HG03139 (cell line): Measurements from ENCODE around the gene TBP.

Experiments used
- ATAC-seq: cut with Tn5 transposase; IDR thresholded peaks from one replicate; pipeline ENCODE4 v1.9.1; 2021; ENCODE audit not compliant: unreplicated experiment

Gene TBP

DNA sequence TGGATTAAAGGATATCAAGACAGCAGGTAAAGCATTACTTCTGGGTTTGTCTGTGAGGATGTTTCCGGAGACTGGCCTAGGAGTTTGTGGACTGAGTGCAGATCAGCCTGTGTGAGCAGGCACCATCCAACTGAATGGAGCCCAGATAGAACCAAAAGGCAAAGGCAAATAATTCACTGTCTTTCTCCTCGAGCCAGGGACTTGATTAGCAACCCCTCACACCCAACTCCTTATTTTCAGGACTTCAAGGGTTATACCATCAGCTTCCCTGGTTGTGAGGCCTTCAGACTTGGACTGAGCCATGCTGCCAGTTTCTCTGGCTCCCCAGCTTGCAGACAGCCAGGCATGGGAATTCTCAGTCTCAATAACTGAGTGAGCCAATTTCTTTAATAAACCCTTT is 20.4 kb upstream of the TBP start:
- no peak for ATAC-seq

GRCh38 chr6:170535004-170535403 is 19.2 kb upstream of the TBP start:
- no peak for ATAC-seq

DNA sequence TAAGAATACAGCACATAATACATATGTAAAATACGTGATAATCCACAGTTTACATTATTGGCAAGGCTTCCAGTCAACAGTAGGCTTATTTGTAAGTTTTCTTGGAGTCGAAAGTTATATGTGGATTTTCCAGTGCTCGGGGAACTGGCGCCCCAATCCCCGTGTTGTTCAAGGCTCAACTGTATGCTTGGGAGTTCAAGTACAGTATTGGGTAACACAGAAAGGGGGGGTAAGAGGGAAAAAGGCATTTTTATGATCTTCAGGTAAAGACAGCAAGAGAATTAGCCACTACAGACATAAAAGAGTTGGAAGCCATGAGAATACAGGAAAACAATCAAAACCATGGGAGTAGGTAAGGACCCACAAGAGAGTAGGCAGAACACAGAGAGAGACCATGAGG is 17.5 kb upstream of the TBP start:
- ATAC-seq = no peak

DNA sequence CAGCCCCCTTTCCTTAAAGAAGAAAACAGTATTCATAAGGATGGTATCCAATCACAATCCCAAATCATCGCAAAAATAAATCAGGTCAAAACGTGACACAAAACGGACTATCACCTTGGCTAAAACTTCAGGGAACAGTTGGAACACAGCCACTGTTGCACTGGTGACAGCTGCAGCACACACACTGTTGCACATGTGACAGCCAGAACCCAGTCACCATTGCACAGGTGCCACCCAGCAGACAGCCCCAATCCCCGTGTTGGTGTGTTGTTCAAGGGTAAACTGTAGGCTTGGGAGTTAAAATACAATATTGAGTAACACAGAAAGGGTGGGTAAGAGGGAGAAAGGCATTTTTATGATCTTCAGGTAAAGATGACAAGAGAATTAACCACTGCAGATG is 16.8 kb upstream of the TBP start:
- ATAC-seq = no peak

GRCh38 chr6:170542031-170542719 is 12.0 kb upstream of the TBP start:
- ATAC-seq = no peak

DNA sequence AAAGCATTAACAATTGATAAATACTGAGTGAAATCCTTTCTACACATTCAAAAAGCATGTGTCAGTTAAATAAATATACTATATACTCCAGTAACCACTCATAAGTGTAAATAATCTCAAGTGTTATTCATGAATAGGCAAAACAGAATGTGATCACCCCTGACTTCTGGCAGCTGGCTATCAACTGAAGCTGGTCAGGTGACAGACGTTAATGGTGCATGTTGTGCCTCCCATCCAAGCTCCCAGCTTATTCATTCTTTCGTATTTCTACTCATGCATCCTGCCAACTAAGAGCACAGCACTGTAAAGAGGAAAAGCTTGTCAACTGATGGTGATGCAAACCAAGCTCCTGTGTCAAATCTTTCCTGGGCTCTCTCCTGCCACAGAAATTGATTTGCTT is 8.8 kb upstream of the TBP start:
- no peak for ATAC-seq

- ATAC-seq = peak; percentile 54
These were observed 1.2 kb upstream of the TBP start, which contains the start of gene PSMB1 for GRCh38 chr6:170552765-170553533. TSS of gene PSMB1 (minus strand) at chr6:170553307. CDS start at chr6:170553242, 65 bp downstream.

- ATAC-seq = peak; percentile 32
These were observed 596 bp upstream of the TBP start for GRCh38 chr6:170553534-170554012.

- ATAC-seq = no peak
These were observed 598 bp downstream of the TBP start for GRCh38 chr6:170554796-170555137.

GRCh38 chr6:170555305-170555704 is 1.1 kb downstream of the TBP start:
- ATAC-seq = no peak

- no peak for ATAC-seq
These were observed 7.4 kb downstream of the TBP start for GRCh38 chr6:170561555-170561954.

GRCh38 chr6:170564936-170565530 is 10.9 kb downstream of the TBP start:
- no peak for ATAC-seq

DNA sequence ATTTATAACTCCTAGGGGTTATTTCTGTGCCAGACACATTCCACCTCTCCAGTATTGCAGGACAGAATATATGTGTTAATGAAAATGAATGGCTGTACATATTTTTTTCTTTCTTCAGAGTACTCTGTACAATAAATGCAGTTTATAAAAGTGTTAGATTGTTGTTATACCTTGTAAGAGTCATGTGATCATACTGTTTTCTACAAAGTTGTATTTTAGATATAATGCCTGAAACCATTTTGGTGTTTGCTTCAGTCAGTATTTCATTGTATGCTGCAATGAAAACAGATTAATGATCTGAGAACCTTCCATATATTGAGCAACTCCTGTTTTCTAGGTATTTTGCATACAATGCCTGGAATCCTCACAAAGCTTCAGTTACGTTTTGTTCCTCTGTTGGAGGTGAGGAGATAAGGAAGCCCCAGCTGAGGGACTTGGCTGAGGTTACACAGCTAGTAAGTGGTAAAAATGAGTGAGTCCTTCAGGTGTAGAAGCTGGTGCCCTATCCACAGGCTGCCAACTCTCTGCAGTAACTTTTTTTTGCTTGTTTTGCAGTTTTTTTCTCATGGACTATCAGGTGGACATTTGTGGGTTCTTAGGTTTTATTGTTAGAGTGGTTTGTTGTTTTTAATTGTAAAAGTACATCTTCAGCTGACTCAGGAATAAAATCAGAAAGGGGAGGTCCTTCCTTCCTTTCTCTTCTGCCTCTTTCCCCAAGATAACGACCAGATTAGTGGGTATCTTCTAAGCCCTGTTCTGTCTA is 18.7 kb downstream of the TBP start:
- no peak for ATAC-seq

DNA sequence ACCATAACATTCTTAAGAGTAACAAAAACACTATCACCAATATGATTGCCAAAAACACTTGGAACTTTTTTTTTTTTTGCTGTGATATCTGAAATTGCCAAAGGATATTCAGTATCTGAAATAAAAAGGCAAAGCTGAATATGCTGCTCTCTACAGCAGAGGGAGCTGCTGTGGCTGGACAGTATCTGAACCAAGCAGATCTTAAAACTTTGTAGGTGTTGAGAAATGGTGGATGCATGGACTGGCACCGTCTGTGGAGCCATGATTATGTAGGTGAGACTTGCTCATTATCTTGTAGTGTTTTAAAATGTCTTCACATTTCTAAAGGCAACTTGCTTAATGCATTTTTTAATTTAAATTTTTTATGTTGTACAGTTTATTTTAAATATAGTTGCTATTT is 21.1 kb downstream of the TBP start:
- ATAC-seq = no peak

DNA sequence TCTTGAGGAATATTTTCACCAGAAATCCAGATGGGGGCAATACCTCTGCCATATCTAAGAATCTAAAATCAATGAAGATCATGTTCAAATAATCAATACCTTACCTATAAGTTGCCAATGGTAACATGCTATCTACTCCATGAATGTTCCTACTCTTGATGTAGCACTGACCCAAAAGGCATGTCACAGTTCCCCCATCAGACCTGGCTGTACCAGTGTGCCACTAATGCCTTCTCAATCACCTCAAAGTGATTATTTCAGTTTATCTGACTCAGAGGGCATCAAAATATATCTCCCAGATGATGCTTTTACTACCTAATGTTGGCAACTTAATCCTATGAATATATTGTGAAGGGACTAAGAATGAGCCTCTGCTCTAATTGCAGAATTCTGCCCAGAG is 24.7 kb downstream of the TBP start:
- no peak for ATAC-seq

DNA sequence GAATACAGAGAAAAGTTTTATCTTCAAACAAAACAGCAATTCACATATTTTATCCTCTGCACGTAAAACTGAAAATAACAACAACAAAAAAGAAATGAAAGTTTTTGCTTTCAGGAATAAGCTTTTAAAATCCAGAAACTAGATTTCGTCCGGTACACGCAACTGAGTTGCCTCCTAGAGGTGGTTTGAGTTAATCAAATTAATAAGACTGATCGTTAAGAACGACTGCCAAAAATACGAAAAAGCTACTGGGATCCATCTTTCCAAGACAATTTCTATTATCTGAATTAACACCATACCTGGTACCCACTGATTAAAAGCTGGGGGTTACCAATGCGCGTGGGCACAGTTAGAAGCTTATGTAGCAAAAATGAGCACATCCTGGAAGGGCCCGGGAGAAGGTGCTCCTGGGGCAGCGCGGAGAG is 29.6 kb downstream of the TBP start:
- ATAC-seq = no peak

GRCh38 chr6:170584181-170584953 is 30.2 kb downstream of the TBP start, which contains the start of gene PDCD2:
TSS of gene PDCD2 (minus strand) at chr6:170584637. CDS start at chr6:170584581, 56 bp downstream.
- ATAC-seq = peak; percentile 97

- no peak for ATAC-seq
These were observed 30.9 kb downstream of the TBP start for GRCh38 chr6:170584954-170585498.

- ATAC-seq = no peak
These were observed 36.6 kb downstream of the TBP start for GRCh38 chr6:170590725-170591124.

DNA sequence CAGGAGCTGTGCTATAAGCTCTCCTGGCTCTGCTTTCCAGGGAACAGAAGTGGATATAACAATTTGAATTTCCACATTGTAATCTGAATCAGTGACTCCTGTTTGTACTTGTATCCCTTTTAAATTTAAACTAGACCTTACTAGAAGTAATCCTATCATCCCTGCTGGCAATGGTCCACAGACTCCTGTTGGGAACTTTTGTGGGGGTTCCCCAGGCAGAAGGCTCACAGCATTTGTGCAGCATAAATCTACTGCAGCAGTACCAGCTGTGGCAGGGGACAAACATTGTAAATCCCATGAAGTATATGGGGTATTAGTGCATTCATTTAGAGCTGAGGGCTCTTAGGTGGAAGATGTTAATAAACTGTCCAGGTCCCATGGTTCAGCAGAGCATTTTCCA is 42.3 kb downstream of the TBP start:
- ATAC-seq = no peak
